ENCODE results near the gene CRYBA1.

Gene CRYBA1

DNA sequence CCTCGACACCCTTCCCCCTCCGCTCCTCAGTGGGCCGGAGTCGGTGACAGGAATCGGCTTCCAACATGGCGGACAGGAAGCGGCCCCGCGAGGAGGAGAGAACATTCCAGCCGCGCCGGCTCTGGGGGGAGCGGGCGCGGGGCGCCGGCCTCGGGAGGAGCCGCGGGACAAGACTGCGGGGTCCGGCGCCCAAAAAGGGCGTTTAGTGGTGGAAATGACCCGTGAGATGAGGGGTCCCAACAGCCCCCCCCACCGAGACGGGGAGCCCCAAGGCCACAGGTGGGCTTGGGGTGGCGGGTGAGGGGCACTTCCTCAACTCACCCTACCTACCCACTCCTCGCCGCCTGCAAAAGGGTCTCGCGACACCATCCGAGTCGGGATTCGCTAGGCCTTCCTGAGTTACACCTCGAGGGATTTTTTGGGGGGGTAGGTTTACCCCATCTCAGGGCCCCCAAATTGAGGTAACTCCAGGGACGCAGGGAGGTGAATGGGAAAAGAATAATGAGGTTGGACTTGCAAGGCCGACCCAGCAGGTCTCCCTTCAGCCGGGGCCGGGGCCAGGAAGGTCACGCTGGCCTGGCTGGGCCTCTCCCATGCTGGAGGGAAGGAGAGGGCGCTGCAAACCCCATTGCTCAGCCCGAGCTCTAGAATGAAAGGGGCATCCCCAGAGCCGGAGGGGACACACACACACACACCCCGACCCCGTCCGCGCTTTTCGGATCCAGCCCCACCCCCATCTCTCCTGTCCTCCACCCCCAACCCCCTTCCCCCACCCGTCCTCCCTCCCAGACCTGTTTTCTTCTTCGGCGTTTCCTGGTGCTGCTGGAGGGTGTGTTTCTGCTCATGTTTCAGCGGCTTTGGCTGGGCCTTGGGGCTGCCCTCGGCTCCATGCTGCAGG, 46.6 kb downstream of the CRYBA1 start:
- no peak for TF ChIP-seq CTCF (IDR thresholded peaks at IDR 0.05; ENCODE audit: low read depth, low read length, missing control alignments)
- DNase-seq (ENCODE audit: low read depth): no peak
- peak overlapping the region; percentile 77 for H3K4me3 ChIP-seq (ENCODE audit: low read depth, low read length)

GRCh38 chr17:29293890-29294579, 47.4 kb downstream of the CRYBA1 start, which contains the start of gene NUFIP2:
Gene NUFIP2 (minus strand): TSS chr17:29294148. CDS start chr17:29294059, 89 bp downstream.
- peak; percentile 95 for DNase-seq (ENCODE audit: low read depth)
- TF ChIP-seq CTCF (IDR thresholded peaks at IDR 0.05; ENCODE audit: low read depth, low read length, missing control alignments): no peak
- peak within 1 kb of the TSS; percentile 77 for H3K4me3 ChIP-seq (ENCODE audit: low read depth, low read length)

DNA sequence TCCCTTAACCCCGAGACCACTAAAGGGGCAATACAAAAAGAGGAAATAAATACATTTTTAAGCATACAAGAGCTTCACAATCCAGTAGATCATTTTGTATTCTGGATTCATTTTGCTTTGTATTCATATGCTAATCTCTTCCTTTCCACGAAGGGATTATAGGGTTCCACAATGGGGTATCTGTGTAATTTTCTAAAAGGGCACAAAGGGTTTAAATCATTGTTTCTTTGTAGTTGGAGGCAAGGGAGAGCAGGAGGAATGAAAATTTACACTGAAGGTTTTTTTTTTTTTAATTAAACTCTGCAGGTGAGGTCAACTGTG, 47.9 kb downstream of the CRYBA1 start:
- H3K4me3 ChIP-seq (ENCODE audit: low read depth, low read length): peak overlapping the region; percentile 77
- TF ChIP-seq CTCF (IDR thresholded peaks at IDR 0.05; ENCODE audit: low read depth, low read length, missing control alignments): no peak
- DNase-seq (ENCODE audit: low read depth): no peak

DNA sequence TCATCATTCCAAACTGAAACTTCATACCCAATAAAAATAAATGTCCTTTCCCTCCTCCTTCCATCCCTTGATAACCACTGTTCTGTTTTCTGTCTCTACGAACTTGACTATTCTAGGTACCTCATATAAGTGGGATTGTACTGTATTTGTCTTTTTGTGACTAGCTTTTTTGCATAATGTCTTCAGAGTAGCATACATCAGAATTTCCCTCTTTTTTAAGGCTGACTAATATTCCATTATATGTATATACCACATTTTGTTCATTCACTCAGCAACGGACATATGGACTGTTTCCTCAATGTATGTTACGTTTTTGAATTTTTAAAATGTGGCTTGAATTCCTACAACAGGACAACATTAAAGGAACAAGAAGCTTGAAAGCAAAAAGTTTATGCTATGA, 48.8 kb downstream of the CRYBA1 start:
- H3K4me3 ChIP-seq (ENCODE audit: low read depth, low read length): no peak overlapping the region
- TF ChIP-seq CTCF (IDR thresholded peaks at IDR 0.05; ENCODE audit: low read depth, low read length, missing control alignments): no peak
- no peak for DNase-seq (ENCODE audit: low read depth)

- H3K4me3 ChIP-seq (ENCODE audit: low read depth, low read length): no peak overlapping the region
- TF ChIP-seq CTCF (IDR thresholded peaks at IDR 0.05; ENCODE audit: low read depth, low read length, missing control alignments): no peak
- DNase-seq (ENCODE audit: low read depth): no peak
Observed at GRCh38 chr17:29299031-29299430, 52.4 kb downstream of the CRYBA1 start.

- no peak overlapping the region for H3K4me3 ChIP-seq (ENCODE audit: low read depth, low read length)
- DNase-seq (ENCODE audit: low read depth): no peak
- TF ChIP-seq CTCF (IDR thresholded peaks at IDR 0.05; ENCODE audit: low read depth, low read length, missing control alignments): no peak
Observed at GRCh38 chr17:29303386-29303785, 56.7 kb downstream of the CRYBA1 start.
